Measurements from ENCODE around the gene PGAP3.
"Not testable (repeated sequence)": the region's sequence is repeated elsewhere in the genome, so short reads cannot be mapped to it uniquely, and the experiment has no call there.

Gene PGAP3

GRCh38 chr17:39715375-39716072 lies 27.7 kb upstream of the PGAP3 start:
- DNase-seq: no peak

- no peak for DNase-seq
These were observed 26.4 kb upstream of the PGAP3 start for GRCh38 chr17:39714234-39714633.

- no peak for DNase-seq
These were observed 24.0 kb upstream of the PGAP3 start for GRCh38 chr17:39711851-39712250.

GRCh38 chr17:39711071-39711470 lies 23.2 kb upstream of the PGAP3 start:
- not testable (repeated sequence) for DNase-seq

- DNase-seq: no peak
These were observed 22.4 kb upstream of the PGAP3 start for GRCh38 chr17:39709998-39710964.

- no peak for DNase-seq
These were observed 21.6 kb upstream of the PGAP3 start for GRCh38 chr17:39709319-39709997.

- no peak for DNase-seq
These were observed 19.1 kb upstream of the PGAP3 start for GRCh38 chr17:39706921-39707337.

GRCh38 chr17:39706383-39706782 lies 18.5 kb upstream of the PGAP3 start:
- no peak for DNase-seq

GRCh38 chr17:39705786-39706348 lies 18.0 kb upstream of the PGAP3 start:
- no peak for DNase-seq

- no peak for DNase-seq
These were observed 17.1 kb upstream of the PGAP3 start for GRCh38 chr17:39704821-39705551.

GRCh38 chr17:39703913-39704312 lies 16.1 kb upstream of the PGAP3 start:
- no peak for DNase-seq

- DNase-seq: no peak
These were observed 15.3 kb upstream of the PGAP3 start for GRCh38 chr17:39702901-39703893.

GRCh38 chr17:39701784-39702422 lies 14.0 kb upstream of the PGAP3 start:
- DNase-seq: no peak

GRCh38 chr17:39701012-39701783 lies 13.3 kb upstream of the PGAP3 start:
- no peak for DNase-seq

- no peak for DNase-seq
These were observed 12.5 kb upstream of the PGAP3 start for GRCh38 chr17:39700148-39700987.

- no peak for DNase-seq
These were observed 11.9 kb upstream of the PGAP3 start, which contains the start of gene ERBB2 for GRCh38 chr17:39699818-39700147. Gene ERBB2, plus strand, starts transcription at chr17:39700064. Its CDS starts 175 bp downstream, at chr17:39700239.

- DNase-seq: not testable (repeated sequence)
These were observed 11.4 kb upstream of the PGAP3 start for GRCh38 chr17:39699157-39699817.

GRCh38 chr17:39697961-39698360 lies 10.1 kb upstream of the PGAP3 start:
- DNase-seq: no peak

All from activated CD8-positive, alpha-beta memory T cell treated with anti-CD3 and anti-CD28 coated beads for 24 hours (primary cell).